Measurements from ENCODE around the gene RNF130.

Gene RNF130

DNA sequence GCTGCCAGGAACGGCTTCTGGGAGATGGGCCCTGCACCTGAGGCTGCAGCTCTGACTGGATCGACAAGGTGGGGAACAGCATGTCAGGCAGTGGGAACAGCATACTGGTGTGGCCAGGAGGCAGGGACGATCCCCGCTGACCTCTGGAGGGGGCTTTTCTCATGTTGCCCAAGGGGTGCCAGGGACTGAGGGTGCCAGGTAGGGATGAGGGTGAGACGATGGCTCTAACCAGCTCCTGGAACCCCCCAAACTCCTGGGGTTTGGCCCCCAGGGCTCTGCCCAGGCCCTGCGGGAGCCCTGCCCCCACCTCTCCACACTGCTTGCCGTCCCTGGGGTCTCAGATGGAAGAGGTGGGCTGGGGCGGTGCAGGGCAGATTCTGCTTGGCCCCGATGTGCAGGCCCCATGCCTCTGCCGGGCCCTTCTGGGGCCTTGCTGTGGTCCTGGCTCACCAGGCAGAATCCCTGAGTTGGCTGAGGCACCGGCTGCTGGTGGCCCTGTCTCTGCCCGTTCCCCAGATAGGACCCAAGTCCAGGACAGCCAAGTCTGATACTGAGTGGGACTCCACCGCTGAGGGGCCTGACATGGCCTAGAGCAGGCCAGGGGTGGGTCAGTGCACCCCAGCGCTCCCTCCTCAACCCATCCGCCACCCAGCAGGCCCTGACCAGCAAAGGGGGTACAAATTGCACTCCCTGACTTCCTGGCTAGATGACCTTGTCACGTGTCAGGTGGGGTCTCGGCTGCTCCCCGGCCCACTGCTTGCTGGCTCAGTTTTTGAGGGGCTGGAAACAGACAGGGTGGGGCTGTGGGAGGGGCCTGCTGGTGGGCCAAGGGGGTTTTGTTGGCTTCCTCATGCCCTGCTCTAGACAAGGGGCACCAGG, 28.4 kb upstream of the RNF130 start:
- no peaks in the 10 kb centered on the region for H3K27me3 ChIP-seq (ENCODE audit: insufficient read depth, low read length)
- H3K27ac ChIP-seq (ENCODE audit: low read length) = no peak overlapping the region
- H3K4me1 ChIP-seq (ENCODE audit: insufficient read depth, low read length) = no peaks in the 10 kb centered on the region
- no peaks in the 10 kb centered on the region for H3K36me3 ChIP-seq (ENCODE audit: insufficient read depth, low read depth, low read length)
- no peak overlapping the region for H3K4me3 ChIP-seq (ENCODE audit: low read length)
- no peaks in the 10 kb centered on the region for H3K9me3 ChIP-seq (ENCODE audit: insufficient read depth, low read depth, low read length)
- H3K9ac ChIP-seq (ENCODE audit: low read depth, low read length) = no peak overlapping the region

DNA sequence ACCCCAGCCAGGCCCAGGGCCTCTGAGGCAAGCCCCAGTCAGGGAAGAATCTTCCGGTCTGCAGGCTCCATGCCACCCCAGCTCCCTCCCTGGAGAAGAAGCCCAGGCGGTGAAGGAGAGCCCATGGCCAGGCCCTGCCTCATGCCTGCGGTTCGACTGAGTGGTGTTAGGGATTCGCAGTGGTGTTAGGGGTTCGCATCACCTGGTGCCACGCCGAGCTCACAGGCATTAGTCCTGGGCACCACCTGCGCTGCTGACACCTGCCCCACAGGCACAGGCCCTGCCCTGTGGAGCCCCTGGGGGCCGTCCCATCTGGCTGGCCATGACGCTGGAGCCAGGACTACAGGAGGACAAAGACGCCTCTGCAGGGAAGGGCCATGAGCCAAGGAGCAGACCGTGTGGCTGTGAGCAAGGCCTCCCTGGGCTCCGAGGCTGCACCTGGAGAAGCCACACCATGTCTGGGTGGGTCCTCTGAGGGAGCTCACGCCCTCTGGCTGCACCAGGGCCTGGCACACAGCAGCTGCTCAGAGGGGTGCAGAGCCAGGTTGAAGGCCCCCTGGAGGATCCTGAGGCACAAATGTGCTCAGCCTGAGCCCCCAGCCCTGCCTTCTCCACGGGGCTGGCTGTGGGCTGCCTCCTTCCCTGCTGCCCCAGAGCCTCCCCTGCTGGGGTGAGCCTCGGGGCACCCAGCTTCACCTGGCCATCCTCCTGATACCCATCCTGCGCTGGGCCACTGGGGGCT, 27.6 kb upstream of the RNF130 start:
- H3K27me3 ChIP-seq (ENCODE audit: insufficient read depth, low read length) = no peaks in the 10 kb centered on the region
- H3K27ac ChIP-seq (ENCODE audit: low read length) = no peak overlapping the region
- no peak overlapping the region for H3K9ac ChIP-seq (ENCODE audit: low read depth, low read length)
- no peaks in the 10 kb centered on the region for H3K4me1 ChIP-seq (ENCODE audit: insufficient read depth, low read length)
- no peaks in the 10 kb centered on the region for H3K9me3 ChIP-seq (ENCODE audit: insufficient read depth, low read depth, low read length)
- H3K4me3 ChIP-seq (ENCODE audit: low read length) = no peak overlapping the region
- H3K36me3 ChIP-seq (ENCODE audit: insufficient read depth, low read depth, low read length) = no peaks in the 10 kb centered on the region

DNA sequence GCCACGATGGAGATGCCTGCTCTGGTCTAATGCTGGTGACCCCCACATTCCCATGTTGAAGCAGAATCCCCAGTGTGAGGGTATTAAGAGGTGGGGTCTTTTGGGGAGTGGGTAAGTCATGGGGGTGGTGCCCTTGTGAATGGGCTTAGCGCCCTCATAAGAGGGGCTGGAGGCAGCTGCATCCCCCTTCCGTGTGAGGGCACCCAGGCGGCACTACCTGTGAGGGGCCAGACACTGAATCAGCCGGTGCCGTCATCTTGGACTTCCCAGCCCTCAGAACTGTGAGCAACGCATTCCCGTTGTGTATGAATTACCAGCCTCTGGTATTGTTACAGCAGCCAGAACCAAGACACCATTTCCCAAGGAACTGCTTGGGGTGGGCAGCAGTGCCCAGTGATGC, 27.0 kb upstream of the RNF130 start:
- no peak overlapping the region for H3K4me3 ChIP-seq (ENCODE audit: low read length)
- no peaks in the 10 kb centered on the region for H3K4me1 ChIP-seq (ENCODE audit: insufficient read depth, low read length)
- H3K27me3 ChIP-seq (ENCODE audit: insufficient read depth, low read length) = no peaks in the 10 kb centered on the region
- H3K9ac ChIP-seq (ENCODE audit: low read depth, low read length) = no peak overlapping the region
- no peaks in the 10 kb centered on the region for H3K9me3 ChIP-seq (ENCODE audit: insufficient read depth, low read depth, low read length)
- H3K36me3 ChIP-seq (ENCODE audit: insufficient read depth, low read depth, low read length) = no peaks in the 10 kb centered on the region
- H3K27ac ChIP-seq (ENCODE audit: low read length) = no peak overlapping the region

DNA sequence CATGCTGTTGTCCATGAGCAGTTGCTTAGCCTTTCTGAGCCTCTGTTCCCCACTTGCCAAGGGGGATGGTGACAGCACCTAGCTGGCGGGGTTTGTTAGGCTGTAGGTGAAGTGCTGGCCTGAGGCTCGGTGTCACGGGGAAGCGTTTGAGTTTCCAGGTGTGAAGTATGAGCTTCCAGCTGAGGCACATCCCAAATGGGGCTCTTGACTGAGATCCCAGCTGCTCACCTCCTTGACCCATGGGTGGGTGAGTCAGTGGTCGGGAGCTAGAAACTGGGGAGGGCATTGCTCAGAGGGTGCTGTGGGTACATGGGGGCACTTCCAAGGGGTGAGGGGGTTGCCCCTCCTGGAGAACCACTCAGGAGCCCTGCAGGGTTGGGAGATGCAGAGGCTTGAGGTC, 26.4 kb upstream of the RNF130 start:
- no peaks in the 10 kb centered on the region for H3K36me3 ChIP-seq (ENCODE audit: insufficient read depth, low read depth, low read length)
- H3K4me1 ChIP-seq (ENCODE audit: insufficient read depth, low read length) = no peaks in the 10 kb centered on the region
- H3K27ac ChIP-seq (ENCODE audit: low read length) = no peak overlapping the region
- H3K9ac ChIP-seq (ENCODE audit: low read depth, low read length) = no peak overlapping the region
- H3K27me3 ChIP-seq (ENCODE audit: insufficient read depth, low read length) = no peaks in the 10 kb centered on the region
- no peak overlapping the region for H3K4me3 ChIP-seq (ENCODE audit: low read length)
- no peaks in the 10 kb centered on the region for H3K9me3 ChIP-seq (ENCODE audit: insufficient read depth, low read depth, low read length)

GRCh38 chr5:180097163-180097894, 25.8 kb upstream of the RNF130 start:
- H3K27me3 ChIP-seq (ENCODE audit: insufficient read depth, low read length) = no peaks in the 10 kb centered on the region
- no peak overlapping the region for H3K4me3 ChIP-seq (ENCODE audit: low read length)
- H3K4me1 ChIP-seq (ENCODE audit: insufficient read depth, low read length) = no peaks in the 10 kb centered on the region
- H3K9ac ChIP-seq (ENCODE audit: low read depth, low read length) = no peak overlapping the region
- H3K9me3 ChIP-seq (ENCODE audit: insufficient read depth, low read depth, low read length) = no peaks in the 10 kb centered on the region
- H3K36me3 ChIP-seq (ENCODE audit: insufficient read depth, low read depth, low read length) = no peaks in the 10 kb centered on the region
- no peak overlapping the region for H3K27ac ChIP-seq (ENCODE audit: low read length)

GRCh38 chr5:180096616-180097015, 25.1 kb upstream of the RNF130 start:
- Histone ChIP-seq H3K4me1 (ENCODE audit: insufficient read depth, low read length) (no peaks in the 10 kb centered on the region), H3K9ac (ENCODE audit: low read depth, low read length) (no peak overlapping the region), H3K9me3 (ENCODE audit: insufficient read depth, low read depth, low read length) (no peaks in the 10 kb centered on the region), H3K4me3 (ENCODE audit: low read length) (no peak overlapping the region), H3K36me3 (ENCODE audit: insufficient read depth, low read depth, low read length) (no peaks in the 10 kb centered on the region), H3K27me3 (ENCODE audit: insufficient read depth, low read length) (no peaks in the 10 kb centered on the region), H3K27ac (ENCODE audit: low read length) (no peak overlapping the region)

GRCh38 chr5:180095545-180095944, 24.0 kb upstream of the RNF130 start:
- H3K4me1 ChIP-seq (ENCODE audit: insufficient read depth, low read length) = no peaks in the 10 kb centered on the region
- no peak overlapping the region for H3K27ac ChIP-seq (ENCODE audit: low read length)

DNA sequence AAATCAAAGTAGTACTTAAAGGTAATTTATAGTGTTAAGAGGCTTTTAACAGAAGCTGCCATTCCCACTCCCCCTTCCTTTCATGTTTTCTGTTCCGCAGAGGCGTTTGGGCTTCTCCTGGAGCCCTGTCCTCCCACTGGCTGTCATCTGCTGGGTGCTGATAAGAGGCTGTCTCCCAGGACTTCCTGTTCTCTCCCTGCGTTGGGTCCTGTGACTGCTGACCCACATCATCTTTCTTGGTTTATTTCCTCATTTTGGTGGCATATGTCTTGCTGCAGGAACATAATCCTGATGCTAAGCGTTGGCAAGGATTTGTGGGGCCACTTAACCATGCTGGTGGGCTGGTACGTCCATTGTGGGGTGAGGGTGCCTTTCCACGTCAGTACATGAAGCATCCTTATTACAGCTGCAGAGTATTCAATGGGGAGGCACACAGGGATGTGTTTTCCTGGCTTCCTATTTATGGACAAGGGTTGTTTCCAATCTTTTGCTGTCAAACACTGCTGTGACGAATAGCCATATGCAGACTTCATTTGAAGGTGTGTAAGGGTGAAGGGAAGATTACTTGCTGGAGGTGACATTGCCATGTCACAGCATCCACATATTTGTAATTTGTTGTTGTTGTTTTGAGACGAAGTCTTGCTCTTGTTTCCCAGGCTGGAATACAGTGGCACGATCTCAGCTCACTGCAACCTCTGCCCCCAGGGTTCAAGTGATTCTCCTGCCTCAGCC, 22.3 kb upstream of the RNF130 start:
- H3K4me3 ChIP-seq (ENCODE audit: low read length) = no peak overlapping the region

More at GRCh38 chr5:180095545-180095944, 24.0 kb upstream of the RNF130 start:
- Histone ChIP-seq H3K9ac (ENCODE audit: low read depth, low read length) (no peak overlapping the region), H3K36me3 (ENCODE audit: insufficient read depth, low read depth, low read length) (no peaks in the 10 kb centered on the region), H3K9me3 (ENCODE audit: insufficient read depth, low read depth, low read length) (no peaks in the 10 kb centered on the region), H3K27me3 (ENCODE audit: insufficient read depth, low read length) (no peaks in the 10 kb centered on the region), H3K4me3 (ENCODE audit: low read length) (no peak overlapping the region)

DNA sequence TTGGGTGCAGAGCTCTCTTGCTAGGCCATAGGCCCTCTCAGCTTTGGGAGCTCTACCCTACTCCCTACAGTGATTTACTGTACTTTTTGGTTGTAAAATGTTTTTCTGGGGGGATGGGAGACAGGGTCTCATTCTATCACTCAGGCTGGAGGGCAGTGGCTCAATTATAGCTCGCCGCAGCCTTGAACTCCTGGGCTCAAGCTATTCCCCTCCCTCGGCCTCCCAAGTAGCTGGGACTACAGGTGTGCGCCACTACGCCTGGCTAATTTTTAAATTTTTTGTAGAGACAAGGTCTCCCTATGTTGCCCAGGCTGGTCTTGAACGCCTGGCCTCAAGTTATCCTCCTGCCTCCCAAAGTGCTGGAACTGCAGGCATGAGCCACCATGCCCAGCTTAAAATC, 21.7 kb upstream of the RNF130 start:
- Histone ChIP-seq H3K9me3 (ENCODE audit: insufficient read depth, low read depth, low read length) (no peaks in the 10 kb centered on the region), H3K27me3 (ENCODE audit: insufficient read depth, low read length) (no peaks in the 10 kb centered on the region), H3K4me1 (ENCODE audit: insufficient read depth, low read length) (peaks cover 3% of the 10 kb centered on the region; the same call in 1 of the 2 replicates), H3K36me3 (ENCODE audit: insufficient read depth, low read depth, low read length) (no peaks in the 10 kb centered on the region), H3K4me3 (ENCODE audit: low read length) (no peak overlapping the region), H3K27ac (ENCODE audit: low read length) (no peak overlapping the region), H3K9ac (ENCODE audit: low read depth, low read length) (no peak overlapping the region)

More for the DNA sequence above, 22.3 kb upstream of the RNF130 start:
- Histone ChIP-seq H3K9ac (ENCODE audit: low read depth, low read length) (no peak overlapping the region), H3K27me3 (ENCODE audit: insufficient read depth, low read length) (no peaks in the 10 kb centered on the region), H3K4me1 (ENCODE audit: insufficient read depth, low read length) (no peaks in the 10 kb centered on the region; the same call in 1 of the 2 replicates), H3K36me3 (ENCODE audit: insufficient read depth, low read depth, low read length) (no peaks in the 10 kb centered on the region), H3K9me3 (ENCODE audit: insufficient read depth, low read depth, low read length) (no peaks in the 10 kb centered on the region), H3K27ac (ENCODE audit: low read length) (no peak overlapping the region)

DNA sequence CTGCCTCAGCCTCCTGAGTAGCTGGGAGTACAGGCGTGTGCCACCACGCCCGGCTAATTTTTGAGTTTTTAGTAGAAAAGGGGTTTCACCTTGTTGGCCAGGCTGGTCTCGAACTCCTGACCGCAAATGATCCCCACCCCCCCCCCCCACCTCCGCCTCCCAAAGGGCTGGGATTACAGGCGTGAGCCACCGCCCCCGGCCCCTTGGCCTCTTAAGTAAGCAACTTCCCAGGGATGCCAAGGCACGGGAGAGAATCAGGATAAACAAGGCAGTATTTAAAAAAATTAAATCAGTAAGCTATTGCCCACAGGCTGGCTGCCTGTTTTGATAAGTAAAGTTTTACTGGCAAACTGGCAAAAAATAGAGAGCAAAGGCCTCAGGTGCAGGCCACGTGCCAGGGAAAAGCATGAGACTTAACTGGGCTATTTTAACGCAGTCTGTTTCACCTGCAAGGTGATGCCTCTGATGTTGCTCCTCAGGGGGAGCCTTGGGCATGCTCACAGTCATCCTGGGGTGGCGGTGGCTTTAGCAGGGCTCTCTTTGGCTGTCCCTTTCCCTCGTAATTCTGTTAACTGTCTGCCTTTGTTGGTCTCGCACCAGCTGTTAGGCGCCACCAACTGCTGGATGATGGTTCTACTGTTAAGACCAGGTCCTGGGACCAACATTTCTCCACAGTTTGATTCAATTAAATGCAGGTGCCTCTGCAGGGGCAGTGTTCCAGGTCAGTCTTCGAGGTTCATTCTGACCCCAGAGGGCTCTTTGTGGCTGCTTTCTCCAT, 19.4 kb upstream of the RNF130 start:
- Histone ChIP-seq H3K4me3 (ENCODE audit: low read length) (no peak overlapping the region; the same call in 1 of the 2 replicates), H3K9ac (ENCODE audit: low read depth, low read length) (no peak overlapping the region; the same call in 1 of the 2 replicates), H3K4me1 (ENCODE audit: insufficient read depth, low read length) (peaks cover 5% of the 10 kb centered on the region; the same call in 1 of the 2 replicates), H3K9me3 (ENCODE audit: insufficient read depth, low read depth, low read length) (no peaks in the 10 kb centered on the region), H3K36me3 (ENCODE audit: insufficient read depth, low read depth, low read length) (no peaks in the 10 kb centered on the region), H3K27me3 (ENCODE audit: insufficient read depth, low read length) (no peaks in the 10 kb centered on the region), H3K27ac (ENCODE audit: low read length) (no peak overlapping the region)

Measured in iPS-20b (cell line).